HepG2 (cell line): Measurements from ENCODE around the gene ADAM15. TPM values are rescaled to one million over a fixed set of nuclear protein-coding genes. Genes with fewer than 3 reads are reported as not detected.

Experiments used
- DMTF1 ChIP-seq: sonication (generic); formaldehyde crosslinking; IDR thresholded peaks from 2 replicates; pipeline ENCODE4 v1.4.0; 2020; ENCODE audit warnings: mild to moderate bottlenecking, missing genetic modification reagents
- DNMT1 ChIP-seq: sonication (generic); formaldehyde crosslinking; IDR thresholded peaks from 2 replicates; pipeline ENCODE4 v1.5.1; 2020; ENCODE audit warnings: mild to moderate bottlenecking, missing genetic modification reagents
- E2F2 ChIP-seq: sonication (generic); formaldehyde crosslinking; IDR thresholded peaks from 2 replicates; pipeline ENCODE4 v1.4.0; 2020; ENCODE audit warnings: missing genetic modification reagents, borderline replicate concordance
- EHMT2 ChIP-seq: fragments of 200-600 bp; sonication (generic); IDR thresholded peaks from 2 replicates; pipeline ENCODE4 v1.7.0; 2017; ENCODE audit warnings: antibody characterized with exemption, low read depth, low read length, borderline replicate concordance
- FOXO4 ChIP-seq: sonication (generic); formaldehyde crosslinking; conservative IDR thresholded peaks from 2 replicates; pipeline ENCODE4 v1.8.1; 2023; ENCODE audit warnings: missing genetic modification reagents
- PHF20 ChIP-seq: sonication (generic); formaldehyde crosslinking; IDR thresholded peaks from 2 replicates; pipeline ENCODE4 v1.5.0; 2020; ENCODE audit warnings: mild to moderate bottlenecking, missing genetic modification reagents
- SIN3A ChIP-seq: IDR thresholded peaks from 2 replicates; pipeline ENCODE4 v1.6.1; 2011; ENCODE audit warnings: low read depth, mild to moderate bottlenecking, control low read depth, low read length, borderline replicate concordance
- YY1 ChIP-seq: IDR thresholded peaks from 2 replicates; pipeline ENCODE4 v1.6.1; 2011; ENCODE audit warnings: low read length, low read depth, moderate library complexity, mild to moderate bottlenecking; ENCODE audit not compliant: insufficient read depth, insufficient replicate concordance
- ZBTB7B ChIP-seq: sonication (generic); formaldehyde crosslinking; IDR thresholded peaks from 2 replicates; pipeline ENCODE4 v1.4.0; 2020; ENCODE audit warnings: missing genetic modification reagents
- ZFP91 ChIP-seq: sonication (generic); formaldehyde crosslinking; IDR thresholded peaks from 2 replicates; pipeline ENCODE4 v1.9.0; 2022; ENCODE audit warnings: missing genetic modification reagents, mild to moderate bottlenecking, borderline replicate concordance
- ZNF280D ChIP-seq: sonication (generic); formaldehyde crosslinking; IDR thresholded peaks from 2 replicates; pipeline ENCODE4 v1.5.1; 2020; ENCODE audit warnings: mild to moderate bottlenecking, missing genetic modification reagents
- ZNF780A ChIP-seq: sonication (generic); formaldehyde crosslinking; IDR thresholded peaks from 2 replicates; pipeline ENCODE4 v1.8.0; 2022; ENCODE audit warnings: mild to moderate bottlenecking, missing genetic modification reagents, moderate library complexity
- ZNF788 ChIP-seq: sonication (generic); formaldehyde crosslinking; IDR thresholded peaks from 2 replicates; pipeline ENCODE4 v1.5.0; 2020; ENCODE audit warnings: mild to moderate bottlenecking, missing genetic modification reagents, borderline replicate concordance
- ZNF891 ChIP-seq: sonication (generic); formaldehyde crosslinking; IDR thresholded peaks from 2 replicates; pipeline ENCODE4 v1.5.0; 2020; ENCODE audit warnings: mild to moderate bottlenecking, missing genetic modification reagents
- ZSCAN21 ChIP-seq: sonication (generic); formaldehyde crosslinking; IDR thresholded peaks from 2 replicates; pipeline ENCODE4 v1.8.0; 2022; ENCODE audit warnings: mild to moderate bottlenecking, missing genetic modification reagents, moderate library complexity, borderline replicate concordance
- polyA plus RNA-seq, 8 experiments: library from polyadenylated mRNA; depleted of rRNA in 3 of 8; stranded (reverse) in 7 of 8; unstranded in 1 of 8; fragments of >200 nt; fragmentation: Illumina TruSeq in 4 of 8; extraction: Trizol in 4 of 8; gene quantifications; 2 replicates each; pipeline versions ENCODE4 v1.2.1 to v1.2.3, GENCODE V29; 2011 to 2016; ENCODE audit warnings: low read depth in 4 of 8, missing spikeins in 1 of 8, mixed read lengths in 1 of 8; ENCODE audit not compliant: insufficient read depth in 1 of 8
- total RNA-seq, 5 experiments: library from RNA; depleted of rRNA; stranded (reverse); fragments of >200 nt; fragmentation: Illumina TruSeq; extraction: Trizol; gene quantifications; 2 replicates each; pipeline ENCODE4 v1.2.3, GENCODE V29; 2016; ENCODE audit warnings: low read depth in 1 of 5

Gene ADAM15
- total and polyA plus RNA-seq, 2 of the 13 experiments (the other 11 are each of a cell fraction or from before 2014, with no cell fraction given), result 17.9 to 25.6 TPM

GRCh38 chr1:155050560-155051341 lies at the start of gene ADAM15 (continued):
- peak; percentile 21; the same call in 1 of the 2 replicates for TF ChIP-seq ZNF280D (CRISPR knock-in tag)
- peak; percentile 92 for TF ChIP-seq ZFP91 (CRISPR knock-in tag)
- TF ChIP-seq E2F2 (CRISPR knock-in tag), result peak; percentile 56; the same call in 1 of the 2 replicates
- TF ChIP-seq PHF20, result peak; percentile 64
- TF ChIP-seq EHMT2, result no peak
- TF ChIP-seq DNMT1 (CRISPR knock-in tag), result peak; percentile 78
- TF ChIP-seq FOXO4 (CRISPR knock-in tag), result 0 out of 2 replicates have a peak, but pooled peaks have one; percentile 73
- peak; percentile 56 for TF ChIP-seq YY1
- peak; percentile 91 for TF ChIP-seq ZNF891 (CRISPR knock-in tag)
- 0 out of 2 replicates have a peak, but pooled peaks have one; percentile 79 for TF ChIP-seq DMTF1 (CRISPR knock-in tag)
- peak; percentile 83; the same call in 1 of the 2 replicates for TF ChIP-seq ZNF788 (CRISPR knock-in tag)
- TF ChIP-seq SIN3A, result 0 out of 2 replicates have a peak, but pooled peaks have one; percentile 38
- peak; percentile 93 for TF ChIP-seq ZSCAN21 (CRISPR knock-in tag)
- peak; percentile 70 for TF ChIP-seq ZBTB7B (CRISPR knock-in tag)
- TF ChIP-seq ZNF780A (CRISPR knock-in tag), result no peak; the same call in 1 of the 2 replicates
